ENCODE results near the gene LIN54. TPM values are rescaled to one million over a fixed set of nuclear protein-coding genes. Genes with fewer than 3 reads are reported as not detected.

LIN54 gene
- total and polyA plus RNA-seq, 2 donors (not counting 1 experiment from before 2014, with no cell fraction given): 13.3 to 15.2 TPM

GRCh38 chr4:82939414-82939813, 71.2 kb downstream of the LIN54 start:
- Histone ChIP-seq H3K27me3 (ENCODE audit: control insufficient read depth, insufficient read depth, low read length) (no peaks in the 10 kb centered on the region), H3K9ac (ENCODE audit: insufficient read depth, low read length) (no peak overlapping the region), H3K4me2 (ENCODE audit: extremely low read depth, insufficient read depth, low read length) (no peak overlapping the region), H3K4me3 (replicated peaks in 1 of 4; ENCODE audit: control extremely low read depth in 1 of 4, insufficient read depth in 1 of 4, low read depth in 3 of 4, low read length in 4 of 4) (no peak overlapping the region), H3K36me3 (ENCODE audit: control insufficient read depth, insufficient read depth, low read length) (peaks cover 2% of the 10 kb centered on the region), H3K27ac (ENCODE audit: insufficient read depth, low read length) (no peak overlapping the region), H2AFZ (ENCODE audit: low read length) (no peak overlapping the region), H4K20me1 (ENCODE audit: control insufficient read depth, extremely low read depth, insufficient read depth, low read length) (no peaks in the 10 kb centered on the region), H3K79me2 (ENCODE audit: control insufficient read depth, insufficient read depth, low read length) (no peaks in the 10 kb centered on the region), H3K4me1 (ENCODE audit: control insufficient read depth, extremely low read depth, insufficient read depth, low read length) (no peaks in the 10 kb centered on the region), H3K9me3 (ENCODE audit: control insufficient read depth, insufficient read depth, low read depth, low read length) (no peaks in the 10 kb centered on the region)
- DNase-seq (ENCODE audit: low read depth in 2 of 2): no peak
- TF ChIP-seq, protein P1, sequence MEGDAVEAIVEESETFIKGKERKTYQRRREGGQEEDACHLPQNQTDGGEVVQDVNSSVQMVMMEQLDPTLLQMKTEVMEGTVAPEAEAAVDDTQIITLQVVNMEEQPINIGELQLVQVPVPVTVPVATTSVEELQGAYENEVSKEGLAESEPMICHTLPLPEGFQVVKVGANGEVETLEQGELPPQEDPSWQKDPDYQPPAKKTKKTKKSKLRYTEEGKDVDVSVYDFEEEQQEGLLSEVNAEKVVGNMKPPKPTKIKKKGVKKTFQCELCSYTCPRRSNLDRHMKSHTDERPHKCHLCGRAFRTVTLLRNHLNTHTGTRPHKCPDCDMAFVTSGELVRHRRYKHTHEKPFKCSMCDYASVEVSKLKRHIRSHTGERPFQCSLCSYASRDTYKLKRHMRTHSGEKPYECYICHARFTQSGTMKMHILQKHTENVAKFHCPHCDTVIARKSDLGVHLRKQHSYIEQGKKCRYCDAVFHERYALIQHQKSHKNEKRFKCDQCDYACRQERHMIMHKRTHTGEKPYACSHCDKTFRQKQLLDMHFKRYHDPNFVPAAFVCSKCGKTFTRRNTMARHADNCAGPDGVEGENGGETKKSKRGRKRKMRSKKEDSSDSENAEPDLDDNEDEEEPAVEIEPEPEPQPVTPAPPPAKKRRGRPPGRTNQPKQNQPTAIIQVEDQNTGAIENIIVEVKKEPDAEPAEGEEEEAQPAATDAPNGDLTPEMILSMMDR (conservative IDR thresholded peaks at IDR 0.05 in 1 of 2, IDR thresholded peaks at IDR 0.05 in 1 of 2; ENCODE audit: low read depth in 1 of 2, low read length in 2 of 2): no peak
- TF ChIP-seq EZH2 (IDR thresholded peaks at IDR 0.05; ENCODE audit: low read length, missing control alignments): no peak

DNA sequence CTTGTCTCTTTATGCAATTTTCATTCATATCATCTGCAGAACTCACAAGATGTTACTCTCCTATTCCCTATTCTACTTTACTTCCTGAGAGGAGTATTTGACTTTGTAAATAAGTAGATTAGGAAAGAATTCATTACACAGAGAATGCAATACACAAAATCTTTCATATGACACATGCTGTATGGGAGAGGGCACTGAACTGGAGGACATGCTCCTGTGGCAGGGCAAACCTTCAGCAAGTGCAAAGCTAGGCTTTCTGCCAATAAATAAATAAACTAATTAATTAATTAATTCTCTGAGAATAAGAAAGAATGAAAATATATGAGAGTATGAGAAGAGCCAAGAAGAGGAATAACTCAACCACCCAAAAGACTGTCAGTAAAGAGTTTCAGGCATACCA, 76.2 kb downstream of the LIN54 start:
- DNase-seq (ENCODE audit: low read depth in 2 of 2): no peak
- no peak overlapping the region for H2AFZ ChIP-seq (ENCODE audit: low read length)
- H3K4me2 ChIP-seq (ENCODE audit: extremely low read depth, insufficient read depth, low read length): no peak overlapping the region
- H3K27me3 ChIP-seq (ENCODE audit: control insufficient read depth, insufficient read depth, low read length): no peaks in the 10 kb centered on the region
- no peaks in the 10 kb centered on the region for H3K4me1 ChIP-seq (ENCODE audit: control insufficient read depth, extremely low read depth, insufficient read depth, low read length)
- peaks cover 1% of the 10 kb centered on the region for H3K36me3 ChIP-seq (ENCODE audit: control insufficient read depth, insufficient read depth, low read length)
- H3K9me3 ChIP-seq (ENCODE audit: control insufficient read depth, insufficient read depth, low read depth, low read length): no peaks in the 10 kb centered on the region
- no peak overlapping the region for H3K9ac ChIP-seq (ENCODE audit: insufficient read depth, low read length)
- no peaks in the 10 kb centered on the region for H4K20me1 ChIP-seq (ENCODE audit: control insufficient read depth, extremely low read depth, insufficient read depth, low read length)
- no peaks in the 10 kb centered on the region for H3K79me2 ChIP-seq (ENCODE audit: control insufficient read depth, insufficient read depth, low read length)
- no peak for TF ChIP-seq EZH2 (IDR thresholded peaks at IDR 0.05; ENCODE audit: low read length, missing control alignments)
- TF ChIP-seq, protein P1 (conservative IDR thresholded peaks at IDR 0.05 in 1 of 2, IDR thresholded peaks at IDR 0.05 in 1 of 2; ENCODE audit: low read depth in 1 of 2, low read length in 2 of 2): no peak
- H3K27ac ChIP-seq (ENCODE audit: insufficient read depth, low read length): no peak overlapping the region
- no peak overlapping the region for H3K4me3 ChIP-seq (replicated peaks in 1 of 4; ENCODE audit: control extremely low read depth in 1 of 4, insufficient read depth in 1 of 4, low read depth in 3 of 4, low read length in 4 of 4)

GRCh38 chr4:82930848-82931755, 79.5 kb downstream of the LIN54 start:
- no peaks in the 10 kb centered on the region for H3K27me3 ChIP-seq (ENCODE audit: control insufficient read depth, insufficient read depth, low read length)
- H4K20me1 ChIP-seq (ENCODE audit: control insufficient read depth, extremely low read depth, insufficient read depth, low read length): no peaks in the 10 kb centered on the region
- no peak overlapping the region for H3K27ac ChIP-seq (ENCODE audit: insufficient read depth, low read length)
- H2AFZ ChIP-seq (ENCODE audit: low read length): no peak overlapping the region
- H3K36me3 ChIP-seq (ENCODE audit: control insufficient read depth, insufficient read depth, low read length): peaks cover 2% of the 10 kb centered on the region
- H3K4me1 ChIP-seq (ENCODE audit: control insufficient read depth, extremely low read depth, insufficient read depth, low read length): no peaks in the 10 kb centered on the region
- no peak overlapping the region for H3K4me3 ChIP-seq (replicated peaks in 1 of 4; ENCODE audit: control extremely low read depth in 1 of 4, insufficient read depth in 1 of 4, low read depth in 3 of 4, low read length in 4 of 4)
- H3K4me2 ChIP-seq (ENCODE audit: extremely low read depth, insufficient read depth, low read length): no peak overlapping the region
- H3K9me3 ChIP-seq (ENCODE audit: control insufficient read depth, insufficient read depth, low read depth, low read length): no peaks in the 10 kb centered on the region
- H3K9ac ChIP-seq (ENCODE audit: insufficient read depth, low read length): no peak overlapping the region
- DNase-seq (ENCODE audit: low read depth in 2 of 2): no peak
- no peaks in the 10 kb centered on the region for H3K79me2 ChIP-seq (ENCODE audit: control insufficient read depth, insufficient read depth, low read length)
- TF ChIP-seq, protein P1 (conservative IDR thresholded peaks at IDR 0.05 in 1 of 2, IDR thresholded peaks at IDR 0.05 in 1 of 2; ENCODE audit: low read depth in 1 of 2, low read length in 2 of 2): no peak
- TF ChIP-seq EZH2 (IDR thresholded peaks at IDR 0.05; ENCODE audit: low read length, missing control alignments): no peak

Data from fibroblast of lung (primary cell).